HG02623 (cell line): ENCODE results near the gene GULP1.
"Not testable (repeated sequence)": the region's sequence is repeated elsewhere in the genome, so short reads cannot be mapped to it uniquely, and the experiment has no call there.

Source experiments
- ATAC-seq: cut with Tn5 transposase; IDR thresholded peaks from one replicate; pipeline ENCODE4 v1.9.1; 2021; ENCODE audit warnings: moderate library complexity; ENCODE audit not compliant: unreplicated experiment

The GULP1 gene

DNA sequence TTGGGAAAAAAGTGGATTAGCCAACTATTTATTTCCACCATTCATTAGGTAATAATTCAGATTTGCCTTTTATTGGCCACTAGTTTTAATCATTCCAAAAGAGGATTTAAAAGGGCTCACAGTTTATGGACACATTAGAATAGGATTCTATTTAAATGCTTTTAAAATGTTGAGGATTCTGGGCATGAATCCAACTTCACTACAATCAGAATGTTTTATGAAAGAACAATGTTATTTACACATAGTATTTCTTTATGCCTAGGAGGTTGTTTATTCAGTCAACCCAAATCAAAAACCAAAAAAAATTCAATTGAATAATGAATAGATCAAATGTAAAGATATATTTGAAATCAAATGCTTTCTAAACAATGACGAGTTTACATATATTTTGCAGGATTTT lies 232.2 kb downstream of the GULP1 start:
- ATAC-seq = no peak

DNA sequence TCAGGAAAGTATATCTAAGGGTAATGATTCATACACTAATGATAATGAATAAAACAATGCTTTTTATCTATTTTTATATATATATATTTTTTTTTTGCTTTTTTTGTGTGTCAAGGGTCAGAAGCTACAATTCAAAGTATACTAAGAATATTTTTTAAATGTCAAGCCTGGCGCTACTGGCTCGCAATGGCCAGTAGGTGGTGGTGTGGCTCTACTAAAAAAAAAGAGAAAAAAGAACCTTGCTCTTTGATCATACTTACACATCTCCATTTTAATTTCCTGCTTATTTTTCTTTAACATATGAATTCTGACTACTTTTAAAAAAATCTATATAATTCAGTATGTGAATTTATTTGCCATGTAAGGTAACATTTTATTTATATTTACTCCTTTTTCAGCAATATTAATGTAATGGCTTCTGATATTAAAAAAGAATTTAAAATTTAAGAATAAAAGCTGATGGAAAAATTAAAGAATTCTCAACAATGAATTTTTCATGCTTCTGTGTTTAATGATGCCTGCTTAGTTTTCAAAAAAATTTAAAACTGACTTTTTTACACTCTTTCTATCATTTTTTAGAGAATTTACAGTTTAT lies 232.9 kb downstream of the GULP1 start:
- ATAC-seq = peak; percentile 77

DNA sequence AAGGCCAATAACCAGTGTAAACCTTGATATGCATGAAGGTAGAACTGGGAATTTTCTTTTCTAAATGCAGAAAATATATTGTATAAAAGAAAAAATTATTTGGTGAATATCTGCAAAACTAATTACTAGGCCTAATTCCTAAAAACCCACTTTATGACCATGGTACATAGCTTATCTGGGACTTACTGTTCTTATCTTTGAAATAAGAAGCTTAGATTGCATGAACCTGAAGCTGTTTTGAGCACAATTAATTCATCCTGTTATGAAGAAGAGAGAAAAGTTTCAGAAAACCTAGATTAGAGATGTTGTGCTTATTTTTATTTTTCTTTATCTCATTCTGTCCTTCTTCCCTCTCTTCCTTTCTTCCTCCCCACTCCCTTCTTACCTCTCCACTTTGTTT lies 235.0 kb downstream of the GULP1 start:
- ATAC-seq = no peak

DNA sequence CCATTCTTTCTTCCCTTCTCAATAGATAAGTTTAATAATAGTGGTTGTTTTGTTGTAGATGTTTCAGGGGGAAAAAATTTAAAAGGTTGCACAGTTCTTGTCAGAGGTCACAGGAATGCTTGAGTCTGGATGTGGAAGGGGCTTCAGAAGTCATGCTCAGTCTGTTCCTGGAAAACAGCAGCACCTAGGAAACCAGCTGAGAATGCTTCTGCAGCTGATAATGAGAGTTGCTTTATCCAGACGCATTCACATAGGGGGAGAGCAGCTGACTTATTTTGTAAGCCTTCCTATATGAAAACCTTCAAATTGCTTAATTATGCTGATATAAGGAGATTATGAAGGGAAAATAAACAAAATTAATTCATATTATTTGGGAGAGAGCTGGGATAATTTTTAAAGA lies 235.5 kb downstream of the GULP1 start:
- ATAC-seq = no peak

DNA sequence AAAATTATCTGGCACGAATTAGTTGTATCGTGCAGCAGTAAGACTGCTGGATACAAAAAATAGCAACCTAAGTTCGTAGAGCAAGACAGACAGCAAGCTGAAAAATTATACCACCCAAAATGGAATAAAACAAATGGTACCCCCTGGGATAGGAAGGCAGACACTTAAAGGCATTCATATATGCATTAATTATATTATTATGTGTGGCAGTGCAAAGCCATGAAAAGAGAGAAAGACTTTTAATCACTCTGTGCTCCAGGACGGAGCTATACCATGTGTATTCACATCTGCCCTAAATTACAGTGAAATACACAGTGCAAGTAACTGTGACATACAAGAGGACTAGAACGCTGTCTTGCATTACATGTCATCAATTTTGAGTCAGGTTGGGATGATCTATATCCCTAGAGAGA lies 235.9 kb downstream of the GULP1 start:
- ATAC-seq = no peak

DNA sequence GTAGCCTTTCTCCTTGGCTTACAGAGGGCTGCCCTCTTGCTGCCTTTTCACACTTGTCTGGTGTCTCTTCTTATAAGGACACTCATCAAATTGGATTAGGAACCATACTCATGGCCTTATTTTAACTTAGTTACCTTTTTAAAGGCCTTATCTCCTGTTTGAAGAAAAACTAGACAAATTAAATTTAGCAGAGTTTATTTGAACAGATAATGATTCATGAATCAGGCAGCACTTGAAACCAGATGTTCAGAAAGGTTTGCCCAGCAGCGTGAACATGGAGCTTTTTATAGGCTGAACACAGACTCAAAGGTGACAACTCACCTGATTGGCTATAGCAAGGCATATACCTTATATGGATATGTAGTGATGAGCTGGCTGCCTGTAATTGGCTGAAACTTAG lies 238.0 kb downstream of the GULP1 start:
- no peak for ATAC-seq

DNA sequence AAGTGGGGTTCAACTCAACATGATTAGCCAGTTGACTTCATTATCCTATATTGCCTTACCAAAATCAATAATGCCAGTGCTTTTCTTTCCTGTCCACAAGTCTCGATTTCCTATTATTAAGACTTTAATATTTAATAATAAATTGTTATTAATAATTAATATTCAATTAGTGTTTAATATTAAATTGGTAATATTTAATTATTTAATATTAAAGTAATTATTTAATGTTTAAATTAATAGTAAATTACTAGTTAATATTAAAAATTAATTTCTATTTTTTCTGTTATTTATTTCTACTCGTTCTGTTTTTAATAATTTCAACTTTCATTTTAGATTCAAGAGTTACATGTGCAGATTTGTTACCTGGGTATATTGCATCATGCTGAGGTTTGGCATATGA lies 243.2 kb downstream of the GULP1 start:
- no peak for ATAC-seq

DNA sequence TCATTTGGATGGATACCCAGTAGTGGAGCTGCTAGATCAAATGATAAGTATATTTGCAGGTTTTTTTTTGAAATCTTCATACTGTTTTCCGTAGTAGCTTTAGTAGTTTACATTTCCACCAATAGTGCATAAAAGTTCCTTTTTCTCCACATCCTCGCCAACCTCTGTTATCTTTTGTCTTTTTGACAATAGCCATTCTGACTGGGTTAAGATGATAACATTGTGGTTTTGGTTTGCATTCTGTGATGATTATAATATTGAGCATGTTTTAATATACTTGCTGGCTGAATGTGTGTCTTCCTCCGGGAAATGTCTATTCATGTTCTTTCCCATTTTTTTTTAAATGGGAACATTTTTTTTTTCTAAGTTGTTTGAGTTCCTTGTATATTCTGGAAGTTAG lies 260.0 kb downstream of the GULP1 start:
- ATAC-seq = no peak

DNA sequence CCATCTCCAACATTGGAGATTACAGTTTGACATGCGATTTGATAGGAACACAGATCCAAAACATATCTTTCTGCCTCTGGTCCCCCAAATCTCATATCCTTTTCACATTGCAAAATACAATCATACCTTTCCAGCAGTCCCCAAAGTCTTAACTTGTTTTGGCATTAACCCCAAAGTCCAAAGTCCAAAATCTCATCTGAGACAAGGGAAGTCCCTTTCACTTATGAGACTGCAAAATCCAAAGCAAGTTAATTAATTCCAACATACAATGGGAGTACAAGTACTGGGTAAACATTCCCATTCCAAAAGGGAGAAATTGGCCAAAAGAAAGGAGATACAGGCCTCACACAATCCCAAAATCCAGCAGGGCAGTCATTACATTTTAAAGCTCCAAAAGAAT lies 265.4 kb downstream of the GULP1 start:
- no peak for ATAC-seq

DNA sequence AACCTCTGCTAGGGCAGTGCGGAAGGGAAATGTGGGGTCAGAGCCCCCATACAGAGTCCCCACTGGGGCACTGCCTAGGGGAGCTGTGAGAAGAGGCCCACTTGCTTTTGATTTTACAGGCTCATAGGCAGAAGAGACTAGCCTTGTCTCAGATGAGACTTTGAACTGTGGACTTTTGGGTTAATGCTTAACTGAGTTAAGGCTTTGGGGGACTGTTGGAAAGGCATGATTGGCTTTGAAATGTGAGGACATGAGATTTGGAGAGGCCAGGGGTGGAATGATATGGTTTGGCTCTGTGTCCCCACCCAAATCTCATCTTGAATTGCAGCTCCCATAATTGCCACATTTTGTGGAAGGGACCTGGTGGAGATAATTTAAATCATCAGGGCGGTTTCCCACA lies 267.8 kb downstream of the GULP1 start:
- not testable (repeated sequence) for ATAC-seq

DNA sequence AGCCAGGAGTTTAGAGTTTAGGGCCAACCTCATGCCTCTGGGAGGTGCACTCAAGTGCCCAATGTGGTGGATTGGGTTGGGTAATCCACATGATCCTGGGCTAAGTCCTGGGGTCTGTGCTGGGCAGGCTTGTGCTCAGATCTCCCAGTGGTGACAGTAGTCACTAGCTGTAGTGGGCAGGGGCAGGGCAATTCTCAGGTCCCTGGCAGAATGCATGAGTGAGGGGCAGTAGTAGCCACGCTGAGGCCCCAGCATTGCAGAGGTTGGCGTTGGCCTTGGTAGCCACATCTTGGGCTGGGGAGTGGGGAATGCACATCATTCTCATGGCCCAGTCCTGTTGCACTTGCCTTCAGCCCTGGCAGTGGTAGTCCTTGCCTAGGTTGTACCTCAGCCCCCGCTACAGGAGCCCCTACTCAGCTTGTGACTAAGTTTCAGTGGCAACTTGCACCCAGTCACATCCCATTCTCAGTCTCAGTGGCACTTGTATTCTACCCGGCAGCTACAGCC lies 269.9 kb downstream of the GULP1 start:
- no peak for ATAC-seq

DNA sequence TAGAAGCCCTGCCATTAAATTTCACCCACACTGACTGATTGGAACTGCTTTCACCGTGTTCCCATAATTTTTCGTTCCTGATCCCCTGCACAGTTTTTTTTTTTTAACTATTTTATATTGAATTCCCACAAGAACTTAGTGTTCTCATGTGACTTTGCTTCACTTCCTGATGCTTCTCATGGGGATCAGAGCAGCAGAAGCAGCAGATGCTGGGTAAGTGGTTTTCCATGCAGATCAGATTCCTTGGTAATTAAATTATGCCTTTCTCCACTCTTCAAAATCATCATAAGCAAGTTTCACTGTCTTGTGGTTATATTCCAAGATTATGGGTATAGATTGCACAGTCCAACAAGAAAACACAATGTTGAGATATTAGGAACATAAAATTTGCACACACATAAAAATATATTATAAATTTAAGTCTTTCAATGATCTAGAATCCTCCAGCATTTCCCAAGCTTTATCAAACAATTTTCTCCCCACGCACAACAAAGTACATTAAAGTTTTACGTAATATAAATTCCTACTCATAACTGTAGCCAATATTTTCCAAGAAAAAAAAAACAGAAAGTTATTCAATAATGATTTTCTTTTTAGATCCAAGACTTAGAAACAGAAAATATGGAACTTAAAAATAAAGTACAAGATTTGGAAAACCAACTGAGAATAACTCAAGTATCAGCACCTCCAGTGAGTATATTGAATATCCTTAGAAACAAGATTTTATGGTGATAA lies 277.9 kb downstream of the GULP1 start:
- no peak for ATAC-seq

DNA sequence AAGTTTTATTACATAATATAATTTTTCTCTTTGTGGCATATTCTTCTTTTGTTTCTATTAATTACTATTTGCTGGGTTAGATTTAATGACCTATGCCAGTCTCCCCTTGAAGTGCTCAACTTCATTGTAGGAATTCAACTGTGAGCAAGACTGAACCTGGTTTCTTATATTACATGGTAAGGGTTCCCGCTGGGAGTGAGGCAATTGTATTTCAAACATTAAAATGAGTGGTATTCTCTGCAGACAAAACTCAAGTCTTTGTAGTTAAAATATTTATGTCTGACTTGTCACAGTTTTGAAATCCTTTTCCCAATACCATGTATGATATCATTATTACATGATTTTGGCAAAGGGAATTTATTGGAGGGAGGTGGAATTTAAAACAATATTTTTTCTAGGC lies 278.7 kb downstream of the GULP1 start:
- no peak for ATAC-seq

DNA sequence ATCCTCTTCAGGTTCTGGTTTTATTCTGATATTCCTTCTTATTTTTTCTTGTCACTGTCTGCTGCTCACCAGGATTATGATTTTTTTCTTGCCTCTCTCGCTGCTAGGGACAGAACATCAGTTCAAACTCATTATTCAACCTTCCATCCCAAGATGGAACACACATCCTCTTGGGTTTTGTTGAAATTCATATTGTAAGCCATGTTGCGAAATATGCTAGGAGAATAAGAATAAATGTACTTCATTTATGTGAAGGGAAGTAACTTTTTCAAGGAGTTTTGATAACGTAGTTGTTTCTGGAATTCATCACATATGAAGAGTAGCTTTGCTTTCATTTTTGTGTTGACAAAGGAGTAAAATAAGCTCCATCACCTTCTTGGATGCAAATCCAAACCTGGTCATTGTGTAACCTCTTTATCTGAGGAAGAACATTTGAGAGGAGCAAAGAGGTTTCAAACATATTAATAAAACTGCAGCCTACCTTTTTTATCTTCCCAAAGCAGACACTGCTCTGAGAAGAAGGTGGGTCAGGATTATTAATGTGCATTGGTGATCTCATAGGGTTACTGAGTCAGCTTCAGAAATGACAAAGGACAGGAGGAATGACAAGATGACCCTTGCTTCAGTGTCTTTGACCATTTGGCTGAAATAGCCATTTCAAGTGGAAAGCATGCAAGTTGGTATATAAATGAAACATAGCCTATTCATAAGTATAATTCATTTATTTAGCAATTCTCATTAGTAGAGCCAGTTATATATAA lies 280.0 kb downstream of the GULP1 start:
- ATAC-seq = no peak

DNA sequence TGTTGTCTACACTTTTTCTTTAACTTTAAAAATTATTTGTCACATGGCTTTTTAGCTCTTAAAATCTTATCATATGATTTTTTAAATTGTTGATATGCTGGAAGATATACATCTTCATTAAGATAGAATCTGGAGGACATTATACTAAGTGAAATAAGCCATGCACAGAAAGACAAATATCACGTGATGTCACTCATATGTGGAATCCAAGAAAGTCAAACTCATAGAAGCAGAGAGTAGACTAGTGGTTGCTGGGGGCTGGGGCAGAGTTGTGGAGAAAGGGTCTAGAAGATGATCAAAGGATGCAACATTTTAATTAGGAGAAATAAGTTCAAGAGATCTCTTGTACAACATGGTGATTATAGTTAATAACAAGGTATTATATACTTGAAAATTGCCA lies 280.9 kb downstream of the GULP1 start:
- ATAC-seq = no peak

DNA sequence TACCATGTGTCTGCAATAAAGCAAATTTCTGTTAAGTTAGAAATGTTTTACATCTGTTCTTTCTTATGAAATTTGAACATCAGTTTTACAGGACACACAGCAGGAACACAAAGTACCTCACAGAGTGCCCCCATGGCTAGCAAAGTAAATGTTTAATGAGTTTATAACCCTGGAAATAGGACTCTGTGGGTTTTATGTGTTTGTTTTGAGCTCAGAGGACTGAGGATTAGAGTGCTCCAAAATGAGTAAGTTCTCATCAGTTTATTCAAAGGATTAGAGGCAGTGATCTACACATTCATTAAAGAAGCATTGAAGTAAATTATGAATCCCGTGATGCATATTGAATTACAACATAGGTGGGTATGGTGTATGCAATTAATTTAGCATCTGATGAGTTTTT lies 281.8 kb downstream of the GULP1 start:
- no peak for ATAC-seq

DNA sequence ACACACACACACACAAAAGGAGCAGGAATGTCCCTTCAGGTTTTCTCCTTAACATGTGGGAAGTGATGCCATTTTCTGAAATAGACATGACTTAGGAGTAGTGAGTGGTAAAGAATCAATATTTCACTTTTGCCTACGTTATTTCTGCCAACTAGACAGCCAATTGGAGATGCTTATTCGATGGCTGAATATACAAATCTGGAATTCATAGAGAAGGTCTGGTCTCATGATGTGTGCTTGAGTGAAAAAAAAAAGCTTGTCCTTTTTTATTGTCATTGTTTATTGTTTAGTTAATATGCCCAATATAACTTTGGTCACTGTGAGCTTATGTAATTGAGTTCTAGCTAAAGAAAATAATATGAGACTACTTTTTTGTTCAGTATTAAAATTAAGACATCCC lies 284.3 kb downstream of the GULP1 start:
- ATAC-seq = no peak

DNA sequence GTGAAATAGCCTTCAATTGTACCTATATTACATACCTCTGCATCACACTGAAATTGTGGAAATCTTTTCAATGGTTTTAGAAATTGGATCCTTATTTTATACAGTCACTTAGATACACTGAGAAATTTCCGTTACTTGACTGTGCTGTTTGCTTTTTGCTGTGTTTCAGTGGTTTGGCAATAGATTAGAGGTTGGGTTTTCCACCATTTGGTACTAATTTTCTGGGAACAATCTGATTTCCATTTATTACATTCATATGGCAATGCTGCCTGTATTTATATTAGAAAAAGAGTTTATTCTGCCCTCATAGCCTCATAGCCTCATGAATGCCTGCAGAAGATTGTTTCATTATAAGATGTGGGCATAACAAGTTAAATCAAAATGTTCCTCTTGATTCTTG lies 285.0 kb downstream of the GULP1 start:
- ATAC-seq = no peak

DNA sequence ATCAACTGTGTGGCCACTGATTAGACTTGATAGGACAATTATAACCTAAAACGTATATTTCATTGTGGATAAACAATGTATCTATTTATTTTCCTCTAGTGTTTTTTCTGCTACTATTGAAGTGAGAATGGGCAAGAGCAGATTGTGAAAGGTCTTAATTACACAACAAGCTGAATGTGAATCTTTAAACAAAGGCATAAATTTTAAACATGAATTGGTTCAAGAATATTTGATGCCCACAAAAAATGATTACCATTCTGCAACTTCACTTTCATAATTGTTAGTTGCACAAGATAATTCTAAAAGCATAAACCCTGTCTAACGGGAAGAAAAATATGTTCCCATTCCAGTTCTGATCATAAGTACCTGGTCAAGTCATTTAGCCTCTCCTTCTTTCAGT lies 285.6 kb downstream of the GULP1 start:
- no peak for ATAC-seq

DNA sequence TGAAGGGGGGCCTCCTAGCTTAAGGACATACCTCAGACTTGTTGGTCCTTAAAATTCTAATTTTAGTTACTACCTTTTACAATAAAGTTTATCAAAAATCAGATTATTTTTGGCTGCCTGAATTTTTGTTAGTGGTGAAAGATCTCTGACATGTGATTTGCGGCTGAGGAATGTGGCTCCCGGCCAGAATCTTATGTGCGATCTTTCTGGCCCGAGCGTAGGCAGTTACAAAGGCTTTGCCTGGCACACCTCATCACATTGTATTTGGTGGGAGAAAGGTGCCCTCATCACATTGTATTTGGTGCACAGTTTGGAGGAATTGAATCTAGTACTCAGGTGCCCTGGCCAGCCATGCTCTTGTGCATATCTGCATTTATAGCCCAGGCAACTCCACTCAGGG lies 289.1 kb downstream of the GULP1 start:
- no peak for ATAC-seq

DNA sequence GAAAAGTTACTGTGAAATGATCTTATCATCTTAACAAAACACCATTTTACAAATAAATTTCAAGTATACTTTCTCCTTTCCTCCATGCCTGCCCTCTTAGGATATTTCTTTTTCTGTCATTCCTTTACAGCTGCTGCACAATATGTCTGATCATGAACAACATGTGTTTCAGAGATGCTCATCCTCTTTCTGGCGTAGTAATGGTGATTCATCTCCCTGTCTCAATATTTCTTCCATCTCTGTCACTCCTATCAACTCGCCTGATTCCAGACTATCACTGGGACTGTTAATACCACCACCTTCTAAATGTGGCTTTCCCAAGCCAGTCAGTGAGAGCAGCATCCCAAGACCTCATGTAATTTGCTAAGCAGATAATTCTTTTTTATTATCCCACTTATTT lies 290.5 kb downstream of the GULP1 start:
- ATAC-seq = no peak

DNA sequence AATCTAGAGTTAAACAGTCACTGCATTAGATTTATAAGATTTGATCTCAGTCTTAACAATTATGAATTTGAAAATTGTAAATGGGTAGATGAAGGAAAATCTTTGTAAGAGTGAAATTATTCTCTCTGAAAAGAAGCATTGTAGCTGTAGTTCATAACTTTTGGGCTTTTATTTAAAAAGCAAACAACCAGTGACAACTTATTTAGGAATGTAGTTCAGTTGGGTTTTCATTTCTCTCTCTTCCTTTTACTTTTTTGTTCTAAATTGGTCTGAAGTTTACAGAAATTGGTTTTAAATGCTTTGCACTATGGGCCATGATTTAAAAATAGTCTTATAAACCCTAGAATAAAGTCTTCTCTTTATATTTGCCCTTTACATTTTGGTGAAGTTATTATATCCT lies 296.6 kb downstream of the GULP1 start:
- no peak for ATAC-seq
